Upper lobe of left lung (tissue), 6 donors: ENCODE results near the gene NLGN1. TPM values are rescaled to one million over a fixed set of nuclear protein-coding genes. Genes with fewer than 3 reads are reported as not detected.

ENCODE experiments used
- ATAC-seq, 2 donors: fragments of 200-7000 bp; cut with Tn5 transposase; one replicate each; pipeline ENCODE4 v1.9.1; 2022; ENCODE audit warnings: mild to moderate bottlenecking in 2 of 2, moderate library complexity in 2 of 2; ENCODE audit not compliant: low FRiP score in 2 of 2
- DNase-seq, 2 donors: peaks; one replicate each; pipeline ENCODE4 v3.0.0-alpha.2; 2019 to 2020
- H3K27ac ChIP-seq, 4 donors: fragments of 200-600 bp; sonication (generic); one replicate each; pipeline ENCODE4 v1.5.1; 2016 to 2019
- H3K27me3 ChIP-seq, 4 donors: fragments of 200-600 bp; sonication (generic); one replicate each; pipeline ENCODE4 v1.5.1; 2017 to 2019
- H3K36me3 ChIP-seq, 4 donors: fragments of 200-600 bp; sonication (generic); one replicate each; pipeline ENCODE4 v1.5.1; 2016 to 2019
- H3K4me1 ChIP-seq, 4 donors: fragments of 200-600 bp; sonication (generic); one replicate each; pipeline ENCODE4 v1.5.1; 2018 to 2019
- H3K4me3 ChIP-seq, 4 donors: fragments of 200-600 bp; sonication (generic); one replicate each; pipeline ENCODE4 v1.5.1; 2017 to 2019; ENCODE audit warnings: mild to moderate bottlenecking in 2 of 4, moderate library complexity in 1 of 4
- H3K9me3 ChIP-seq, 4 donors: fragments of 200-600 bp; sonication (generic); one replicate each; pipeline ENCODE4 v1.5.1; 2018 to 2019
- CTCF ChIP-seq, 6 experiments: fragments of 450-650 bp in 4 of 6; fragments of 200-600 bp in 2 of 6; sonication (generic) in 2 of 6; IDR thresholded peaks; one replicate each; pipeline ENCODE4 v1.5.1; 2016 to 2019; ENCODE audit warnings: antibody characterized with exemption in 6 of 6
- EP300 ChIP-seq, 4 donors: sonication (generic); formaldehyde crosslinking; IDR thresholded peaks; one replicate each; pipeline ENCODE4 v1.5.1; 2017; ENCODE audit warnings: antibody characterized with exemption in 4 of 4, control low read depth in 2 of 4
- POLR2A ChIP-seq, 4 donors: fragments of 450-650 bp; IDR thresholded peaks; one replicate each; pipeline ENCODE4 v1.5.1; 2016 to 2017; ENCODE audit warnings: antibody characterized with exemption in 4 of 4, mild to moderate bottlenecking in 2 of 4
- POLR2AphosphoS5 ChIP-seq, 2 donors: sonication (generic); formaldehyde crosslinking; IDR thresholded peaks; one replicate each; pipeline ENCODE4 v1.5.1; 2017; ENCODE audit warnings: antibody characterized with exemption in 2 of 2
- WGBS, 2 donors: methylation state at CpG; one replicate each; pipeline ENCODE4 v1.1.5; 2017 to 2018; 5-methylcytosine and 5-hydroxymethylcytosine counted together
- total RNA-seq, 6 donors: library from RNA; depleted of rRNA in 4 of 6; stranded (reverse); fragments of >200 nt in 4 of 6; gene quantifications; one replicate each; pipeline versions ENCODE4 v1.1.0 to v1.2.1, GENCODE V29; 2016 to 2021
- donor health status: DM: no; HTN: no; CAD: no; lungs with moderate emphysema.
- donor health status: DM: no; HTN: yes; CAD: no; lungs with severe emphysema.

The NLGN1 gene
- total RNA-seq, 6 donors from 2014 or later, result under 0.01 to 3.5 (median 1.9) TPM

- DNase-seq, result no peak
- peaks cover 0 to 15% (median 9%) of the 10 kb centered on the region in 4 donors for H3K4me1 ChIP-seq
- H3K9me3 ChIP-seq, result no peaks in the 10 kb centered on the region
- H3K36me3 ChIP-seq, result no peaks in the 10 kb centered on the region
- WGBS, 2 donors, result 9% methylated on average over 16 of the region's 16 CpGs
- no peak overlapping the region for H3K27ac ChIP-seq
- peak in 1 of 2 donors; percentile 66 for ATAC-seq
- no peaks in the 10 kb centered on the region for H3K27me3 ChIP-seq
- TF ChIP-seq CTCF (IDR thresholded peaks at IDR 0.05) (peak in 3 of 6 experiments; percentile 23 to 49 (median 39)), POLR2A (IDR thresholded peaks at IDR 0.05) (no peak), POLR2AphosphoS5 (IDR thresholded peaks at IDR 0.05) (no peak)
- H3K4me3 ChIP-seq, result peak overlapping the region in 3 of 4 donors; percentile 12 to 40 (median 34)
These were observed 186.7 kb downstream of the NLGN1 start for GRCh38 chr3:173584093-173584837.

DNA sequence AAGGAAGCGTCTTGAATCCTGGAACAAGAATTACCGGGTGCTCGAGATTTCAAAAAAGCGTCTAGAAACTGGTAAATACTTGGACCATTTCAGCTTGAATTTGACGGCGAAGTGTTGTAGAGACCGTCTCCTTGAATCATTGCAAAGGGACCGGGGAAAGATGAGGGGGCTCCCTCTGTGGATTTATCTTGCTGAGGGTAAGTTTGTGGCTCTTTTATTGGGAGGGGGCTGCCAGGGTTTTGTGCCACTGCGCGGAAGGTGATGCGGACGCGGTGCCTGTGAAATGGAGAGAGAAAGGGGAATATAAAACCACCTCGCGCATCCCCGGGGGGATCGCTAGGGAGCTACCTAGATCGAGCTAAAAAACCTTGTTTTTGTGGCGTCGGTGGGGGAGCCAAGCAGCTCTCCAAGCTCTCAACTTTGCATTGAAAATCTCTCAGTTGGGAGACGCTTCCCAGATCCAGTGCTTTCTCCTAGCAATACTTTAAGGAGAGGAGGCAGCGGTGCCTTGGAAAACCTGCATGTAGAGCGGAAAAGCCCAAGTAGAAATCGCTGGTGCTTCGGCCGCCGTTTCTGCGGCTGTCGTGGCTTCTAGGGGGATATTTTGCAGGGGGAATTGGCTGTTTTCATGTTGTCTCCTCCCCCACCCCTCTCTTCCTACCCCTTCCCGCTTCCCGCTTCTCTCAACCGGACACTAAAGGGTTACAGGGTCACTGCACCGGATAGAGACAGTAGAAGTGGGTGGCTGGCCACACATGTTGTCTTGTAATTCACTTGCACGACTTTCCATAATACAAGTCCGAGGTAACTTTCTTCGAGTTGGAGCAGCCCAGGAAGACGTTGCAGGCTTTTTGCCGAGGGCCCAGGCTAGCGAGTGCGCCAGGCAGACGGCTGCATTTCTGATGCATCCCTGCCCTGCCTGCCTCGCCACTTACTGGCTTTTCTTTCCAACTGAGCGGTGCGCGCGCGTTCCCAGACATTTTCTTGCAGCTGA, 187.6 kb downstream of the NLGN1 start:
- no peaks in the 10 kb centered on the region for H3K36me3 ChIP-seq
- peaks cover 0 to 15% (median 9%) of the 10 kb centered on the region in 4 donors for H3K4me1 ChIP-seq
- ATAC-seq (peak in 1 of 2 donors; percentile 78), DNase-seq (peak in 1 of 2 donors; percentile 45)
- WGBS, 2 donors, result 4 to 8% methylated on average over 47 of the region's 47 CpGs
- TF ChIP-seq POLR2A (IDR thresholded peaks at IDR 0.05) (no peak), EP300 (IDR thresholded peaks at IDR 0.05) (no peak), POLR2AphosphoS5 (IDR thresholded peaks at IDR 0.05) (no peak), CTCF (IDR thresholded peaks at IDR 0.05) (no peak)
- H3K4me3 ChIP-seq, result peak overlapping the region; percentile 7 to 40 (median 23)
- H3K9me3 ChIP-seq, result no peaks in the 10 kb centered on the region
- H3K27ac ChIP-seq, result no peak overlapping the region
- no peaks in the 10 kb centered on the region for H3K27me3 ChIP-seq

DNA sequence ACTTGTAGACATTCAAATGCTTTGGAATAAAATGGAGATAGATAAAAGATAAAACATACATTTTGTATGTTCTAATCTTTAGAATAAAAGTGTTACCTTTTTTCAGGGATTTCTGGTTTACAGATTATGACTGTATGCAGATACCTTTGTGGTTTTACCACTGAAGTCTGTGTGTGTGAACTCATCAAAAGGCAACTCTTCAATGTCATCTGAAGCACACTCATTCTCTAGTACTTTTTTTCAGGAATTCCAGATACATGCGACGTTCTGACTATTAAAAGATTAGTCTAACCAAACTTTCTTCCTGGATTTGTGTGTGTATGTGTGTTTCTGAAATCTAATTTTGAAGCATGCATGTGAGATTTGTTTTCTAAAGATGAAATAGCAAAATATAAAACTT, 188.6 kb downstream of the NLGN1 start:
- Histone ChIP-seq H3K27me3 (no peaks in the 10 kb centered on the region), H3K36me3 (no peaks in the 10 kb centered on the region), H3K4me3 (no peak overlapping the region), H3K9me3 (no peaks in the 10 kb centered on the region), H3K27ac (no peak overlapping the region), H3K4me1 (peaks cover 0 to 15% (median 9%) of the 10 kb centered on the region in 4 donors)
- DNase-seq (no peak), ATAC-seq (no peak)
- 77 to 82% methylated on average over 2 of the region's 2 CpGs for WGBS, 2 donors
- TF ChIP-seq CTCF (IDR thresholded peaks at IDR 0.05), result no peak
- no peak for TF ChIP-seq POLR2AphosphoS5 (IDR thresholded peaks at IDR 0.05)
- no peak for TF ChIP-seq EP300 (IDR thresholded peaks at IDR 0.05)
- TF ChIP-seq POLR2A (IDR thresholded peaks at IDR 0.05), result no peak

DNA sequence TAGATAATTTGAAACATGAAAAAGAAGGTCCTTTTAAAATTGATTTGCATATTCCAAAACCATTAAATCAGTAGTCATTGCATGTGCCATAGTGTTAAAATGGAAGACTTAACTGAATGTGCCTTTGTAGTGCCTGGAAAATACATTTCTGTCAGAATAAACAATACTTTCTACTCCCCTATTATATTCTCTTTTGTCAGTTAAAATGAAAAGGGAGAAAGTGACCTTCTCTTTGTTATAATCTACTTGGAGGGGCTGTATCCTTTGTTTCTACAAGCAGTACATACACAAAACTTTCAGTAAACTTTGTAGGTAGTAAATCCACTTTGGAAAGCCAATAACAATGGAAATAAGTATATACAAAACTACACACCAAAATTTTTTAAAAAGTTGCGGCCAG, 189.5 kb downstream of the NLGN1 start:
- DNase-seq (no peak), ATAC-seq (no peak)
- TF ChIP-seq POLR2A (IDR thresholded peaks at IDR 0.05), result no peak
- TF ChIP-seq POLR2AphosphoS5 (IDR thresholded peaks at IDR 0.05), result no peak
- TF ChIP-seq EP300 (IDR thresholded peaks at IDR 0.05), result no peak
- TF ChIP-seq CTCF (IDR thresholded peaks at IDR 0.05), result no peak
- Histone ChIP-seq H3K27me3 (no peaks in the 10 kb centered on the region), H3K36me3 (no peaks in the 10 kb centered on the region), H3K27ac (no peak overlapping the region), H3K4me1 (peaks cover 0 to 15% (median 9%) of the 10 kb centered on the region in 4 donors), H3K9me3 (no peaks in the 10 kb centered on the region), H3K4me3 (no peak overlapping the region)
- 95 to 100% methylated on average over 1 of the region's 1 CpG for WGBS, 2 donors
